Peyer's patch (tissue), 4 donors: ENCODE results near the gene LRGUK. TPM values are rescaled to one million over a fixed set of nuclear protein-coding genes. Genes with fewer than 3 reads are reported as not detected.

ENCODE experiments used
- DNase-seq, 3 donors: peaks; one replicate each; pipeline ENCODE4 v3.0.0-alpha.2; 2017 to 2019
- H3K27ac ChIP-seq, 4 donors: fragments of 200-600 bp; sonication (generic); one replicate each; pipeline ENCODE4 v1.5.1; 2016 to 2019
- H3K27me3 ChIP-seq, 2 donors: fragments of 200-600 bp; sonication (generic); one replicate each; pipeline ENCODE4 v1.5.1; 2019
- H3K36me3 ChIP-seq, 3 donors: fragments of 200-600 bp; sonication (generic); one replicate each; pipeline ENCODE4 v1.5.1; 2016 to 2019
- H3K4me1 ChIP-seq, 4 donors: fragments of 200-600 bp; sonication (generic); one replicate each; pipeline ENCODE4 v1.5.1; 2016 to 2019
- H3K4me3 ChIP-seq, 4 donors: fragments of 200-600 bp; sonication (generic); 1 replicate in 3 of 4; 2 replicates in 1 of 4; pipeline ENCODE4 v1.5.1; 2016 to 2019; ENCODE audit warnings: mild to moderate bottlenecking in 1 of 4
- H3K9me3 ChIP-seq, 4 donors: fragments of 200-600 bp; sonication (generic); one replicate each; pipeline ENCODE4 v1.5.1; 2016 to 2019; ENCODE audit warnings: mild to moderate bottlenecking in 1 of 4
- POLR2A ChIP-seq, 2 donors: fragments of 450-650 bp; IDR thresholded peaks; one replicate each; pipeline ENCODE4 v1.5.1; 2017; ENCODE audit warnings: antibody characterized with exemption in 2 of 2, mild to moderate bottlenecking in 2 of 2, moderate library complexity in 2 of 2
- total RNA-seq, 4 donors: library from RNA; depleted of rRNA; stranded (reverse); fragments of >200 nt; gene quantifications; one replicate each; pipeline ENCODE4 v1.1.0, GENCODE V29; 2016
- TF ChIP-seq, protein P1 (sequence below), 6 experiments: fragments of 450-650 bp in 4 of 6; fragments of 200-600 bp in 2 of 6; sonication (generic) in 1 of 6; IDR thresholded peaks; one replicate each; pipeline ENCODE4 v1.5.1; 2017 to 2019; ENCODE audit warnings: antibody characterized with exemption in 6 of 6, mild to moderate bottlenecking in 3 of 6, moderate library complexity in 1 of 6

Gene LRGUK
- total RNA-seq, 4 donors from 2014 or later = 0.40 to 3.3 (median 1.0) TPM

GRCh38 chr7:134195252-134195651, 68.1 kb downstream of the LRGUK start:
- no peak for DNase-seq
- TF ChIP-seq, protein P1, sequence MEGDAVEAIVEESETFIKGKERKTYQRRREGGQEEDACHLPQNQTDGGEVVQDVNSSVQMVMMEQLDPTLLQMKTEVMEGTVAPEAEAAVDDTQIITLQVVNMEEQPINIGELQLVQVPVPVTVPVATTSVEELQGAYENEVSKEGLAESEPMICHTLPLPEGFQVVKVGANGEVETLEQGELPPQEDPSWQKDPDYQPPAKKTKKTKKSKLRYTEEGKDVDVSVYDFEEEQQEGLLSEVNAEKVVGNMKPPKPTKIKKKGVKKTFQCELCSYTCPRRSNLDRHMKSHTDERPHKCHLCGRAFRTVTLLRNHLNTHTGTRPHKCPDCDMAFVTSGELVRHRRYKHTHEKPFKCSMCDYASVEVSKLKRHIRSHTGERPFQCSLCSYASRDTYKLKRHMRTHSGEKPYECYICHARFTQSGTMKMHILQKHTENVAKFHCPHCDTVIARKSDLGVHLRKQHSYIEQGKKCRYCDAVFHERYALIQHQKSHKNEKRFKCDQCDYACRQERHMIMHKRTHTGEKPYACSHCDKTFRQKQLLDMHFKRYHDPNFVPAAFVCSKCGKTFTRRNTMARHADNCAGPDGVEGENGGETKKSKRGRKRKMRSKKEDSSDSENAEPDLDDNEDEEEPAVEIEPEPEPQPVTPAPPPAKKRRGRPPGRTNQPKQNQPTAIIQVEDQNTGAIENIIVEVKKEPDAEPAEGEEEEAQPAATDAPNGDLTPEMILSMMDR (IDR thresholded peaks at IDR 0.05) = no peak
- TF ChIP-seq POLR2A (IDR thresholded peaks at IDR 0.05) = no peak
- Histone ChIP-seq H3K4me1 (no peaks in the 10 kb centered on the region), H3K36me3 (no peaks in the 10 kb centered on the region), H3K9me3 (no peaks in the 10 kb centered on the region), H3K4me3 (no peak overlapping the region), H3K27ac (no peak overlapping the region), H3K27me3 (no peaks in the 10 kb centered on the region)

DNA sequence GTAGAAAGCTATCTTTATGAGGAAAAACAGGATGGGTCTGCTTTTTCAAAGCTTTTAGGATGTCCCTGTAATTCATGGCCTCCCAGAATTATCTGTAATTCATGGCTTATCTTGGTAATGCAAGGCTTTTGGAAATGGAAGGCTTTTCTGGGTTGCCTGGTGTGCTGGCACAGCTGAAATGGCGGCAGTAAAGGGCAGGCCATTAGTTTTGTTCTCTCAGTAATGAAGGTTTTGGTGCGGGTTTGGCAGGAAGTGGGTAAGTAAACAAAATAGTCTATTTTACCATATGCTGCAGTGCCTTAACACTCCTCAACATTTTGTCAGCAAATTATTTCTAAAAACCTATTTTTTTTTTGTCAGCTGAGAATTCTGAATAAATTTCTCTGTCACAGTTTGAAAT, 69.3 kb downstream of the LRGUK start:
- H3K27ac ChIP-seq = no peak overlapping the region
- no peak for TF ChIP-seq POLR2A (IDR thresholded peaks at IDR 0.05)
- TF ChIP-seq, protein P1 (IDR thresholded peaks at IDR 0.05) = no peak
- H3K27me3 ChIP-seq = no peaks in the 10 kb centered on the region
- no peaks in the 10 kb centered on the region for H3K4me1 ChIP-seq
- H3K4me3 ChIP-seq = no peak overlapping the region
- no peaks in the 10 kb centered on the region for H3K36me3 ChIP-seq
- H3K9me3 ChIP-seq = no peaks in the 10 kb centered on the region
- DNase-seq = no peak

GRCh38 chr7:134197345-134197744, 70.2 kb downstream of the LRGUK start:
- Histone ChIP-seq H3K36me3 (no peaks in the 10 kb centered on the region), H3K9me3 (no peaks in the 10 kb centered on the region), H3K4me1 (no peaks in the 10 kb centered on the region), H3K4me3 (no peak overlapping the region), H3K27me3 (no peaks in the 10 kb centered on the region), H3K27ac (no peak overlapping the region)
- TF ChIP-seq, protein P1 (IDR thresholded peaks at IDR 0.05) = no peak
- no peak for TF ChIP-seq POLR2A (IDR thresholded peaks at IDR 0.05)
- no peak for DNase-seq

- DNase-seq = no peak
- Histone ChIP-seq H3K27ac (no peak overlapping the region), H3K4me1 (no peaks in the 10 kb centered on the region), H3K27me3 (no peaks in the 10 kb centered on the region), H3K4me3 (no peak overlapping the region), H3K36me3 (no peaks in the 10 kb centered on the region), H3K9me3 (no peaks in the 10 kb centered on the region)
- TF ChIP-seq, protein P1 (IDR thresholded peaks at IDR 0.05) = no peak
These were observed 73.8 kb downstream of the LRGUK start for GRCh38 chr7:134200970-134201369.

GRCh38 chr7:134201569-134202261, 74.6 kb downstream of the LRGUK start:
- no peaks in the 10 kb centered on the region for H3K9me3 ChIP-seq
- H3K36me3 ChIP-seq = no peaks in the 10 kb centered on the region
- no peak overlapping the region for H3K27ac ChIP-seq
- no peaks in the 10 kb centered on the region for H3K4me1 ChIP-seq
- no peaks in the 10 kb centered on the region for H3K27me3 ChIP-seq
- TF ChIP-seq, protein P1 (IDR thresholded peaks at IDR 0.05) = no peak
- TF ChIP-seq POLR2A (IDR thresholded peaks at IDR 0.05) = no peak
- no peak overlapping the region for H3K4me3 ChIP-seq
- DNase-seq = no peak
